ENCODE measurements around the gene NFATC1. TPM values are rescaled to one million over a fixed set of nuclear protein-coding genes. Genes with fewer than 3 reads are reported as not detected.

Gene NFATC1
- total RNA-seq, 4 donors from 2014 or later = 13.9 to 24.3 (median 16.7) TPM

DNA sequence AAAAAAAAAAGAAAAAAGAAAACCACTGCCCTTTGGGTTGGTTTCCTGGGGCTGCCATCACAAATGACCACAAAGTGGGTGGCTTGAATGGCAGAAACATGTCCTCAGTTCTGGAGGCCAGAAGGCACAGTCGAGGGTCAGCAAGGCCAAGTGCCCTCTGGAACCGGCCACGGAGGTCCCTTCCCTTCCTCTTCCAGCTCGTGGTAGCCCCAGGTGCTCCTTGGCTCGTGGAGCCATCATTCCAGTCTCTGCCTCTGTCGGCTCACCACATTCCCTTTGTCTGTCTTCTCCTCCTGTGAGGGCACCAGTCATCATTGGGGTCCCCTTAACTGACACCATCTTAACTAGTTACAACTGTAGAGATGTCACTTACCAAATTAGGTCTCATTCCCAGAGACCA lies 8.5 kb upstream of the NFATC1 start:
- Histone ChIP-seq H3K4me1 (peaks cover 2% of the 10 kb centered on the region), H3K4me3 (no peak overlapping the region), H3K36me3 (no peaks in the 10 kb centered on the region), H3K27me3 (peaks cover 44% of the 10 kb centered on the region), H3K27ac (no peak overlapping the region), H3K9me3 (no peaks in the 10 kb centered on the region)
- TF ChIP-seq EP300 (IDR thresholded peaks at IDR 0.05) (no peak), CTCF (IDR thresholded peaks at IDR 0.05) (no peak), POLR2A (IDR thresholded peaks at IDR 0.05) (no peak), POLR2AphosphoS5 (IDR thresholded peaks at IDR 0.05) (no peak)
- WGBS = 76% methylated on average over 6 of the region's 6 CpGs
- DNase-seq (ENCODE audit: low spot score in 2 of 2) = peak in 1 of 2 donors; percentile 43

GRCh38 chr18:79387615-79388014 lies 8.1 kb upstream of the NFATC1 start:
- Histone ChIP-seq H3K4me3 (no peak overlapping the region), H3K36me3 (no peaks in the 10 kb centered on the region), H3K9me3 (no peaks in the 10 kb centered on the region), H3K4me1 (peaks cover 2% of the 10 kb centered on the region), H3K27ac (no peak overlapping the region), H3K27me3 (peaks cover 44% of the 10 kb centered on the region)
- DNase-seq (ENCODE audit: low spot score in 2 of 2) = peak in 1 of 2 donors; percentile 29
- 88% methylated on average over 11 of the region's 11 CpGs for WGBS
- TF ChIP-seq EP300 (IDR thresholded peaks at IDR 0.05) (no peak), POLR2AphosphoS5 (IDR thresholded peaks at IDR 0.05) (no peak), CTCF (IDR thresholded peaks at IDR 0.05) (no peak), POLR2A (IDR thresholded peaks at IDR 0.05) (no peak)

DNA sequence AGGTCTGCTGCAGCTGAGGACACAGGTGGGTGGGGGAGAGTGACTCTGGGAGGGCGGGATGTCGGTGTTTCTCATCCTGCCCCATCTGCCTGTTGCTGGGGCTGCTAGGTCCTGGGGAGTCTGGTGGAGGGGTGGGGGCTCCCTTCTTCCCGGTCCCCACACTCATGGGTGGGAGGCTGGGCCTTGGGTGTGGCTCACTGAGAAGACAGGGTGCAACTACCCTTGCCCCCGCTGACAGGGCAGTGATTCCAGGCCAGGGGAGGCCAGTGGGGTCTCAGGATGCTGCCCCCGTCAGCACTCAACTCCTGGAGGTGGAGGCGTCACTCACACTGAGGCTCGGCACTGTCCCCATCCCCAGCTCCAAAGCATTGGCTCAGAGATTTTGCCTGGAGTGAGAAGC lies 7.7 kb upstream of the NFATC1 start:
- Histone ChIP-seq H3K9me3 (no peaks in the 10 kb centered on the region), H3K4me3 (no peak overlapping the region), H3K36me3 (no peaks in the 10 kb centered on the region), H3K27ac (no peak overlapping the region), H3K27me3 (peaks cover 44% of the 10 kb centered on the region), H3K4me1 (peaks cover 6% of the 10 kb centered on the region)
- WGBS = 25% methylated on average over 2 of the region's 7 CpGs
- no peak for TF ChIP-seq POLR2A (IDR thresholded peaks at IDR 0.05)
- no peak for TF ChIP-seq EP300 (IDR thresholded peaks at IDR 0.05)
- no peak for TF ChIP-seq POLR2AphosphoS5 (IDR thresholded peaks at IDR 0.05)
- TF ChIP-seq CTCF (IDR thresholded peaks at IDR 0.05) = no peak
- peak in 1 of 2 donors; percentile 41 for DNase-seq (ENCODE audit: low spot score in 2 of 2)

DNA sequence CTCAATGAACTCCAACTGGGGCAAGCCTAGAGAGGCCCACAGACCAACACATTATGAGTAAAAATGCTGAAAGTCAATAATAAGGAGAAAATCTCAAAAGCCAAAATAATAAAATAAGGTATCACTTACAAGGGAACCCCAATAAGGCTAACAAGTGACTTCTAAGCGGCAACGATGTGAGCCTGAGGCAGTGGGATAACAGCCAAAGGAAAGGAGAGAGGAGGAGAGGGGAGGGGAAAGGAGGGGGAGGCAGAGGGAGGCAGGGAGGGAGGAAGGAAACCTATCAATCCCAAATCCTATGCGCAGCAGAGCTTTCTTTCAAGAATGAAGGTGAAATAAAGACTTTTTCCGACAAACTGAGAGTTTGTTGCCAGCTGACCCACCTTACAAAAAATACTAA lies 6.0 kb upstream of the NFATC1 start:
- peaks cover 16% of the 10 kb centered on the region for H3K4me1 ChIP-seq
- H3K4me3 ChIP-seq = no peak overlapping the region
- 22% methylated on average over 4 of the region's 4 CpGs for WGBS
- no peaks in the 10 kb centered on the region for H3K9me3 ChIP-seq
- no peak overlapping the region for H3K27ac ChIP-seq
- TF ChIP-seq POLR2A (IDR thresholded peaks at IDR 0.05) (no peak), CTCF (IDR thresholded peaks at IDR 0.05) (no peak), EP300 (IDR thresholded peaks at IDR 0.05) (no peak), POLR2AphosphoS5 (IDR thresholded peaks at IDR 0.05) (no peak)
- DNase-seq (ENCODE audit: low spot score in 2 of 2) = peak in 1 of 2 donors; percentile 17
- H3K36me3 ChIP-seq = no peaks in the 10 kb centered on the region
- H3K27me3 ChIP-seq = peaks cover 38% of the 10 kb centered on the region

DNA sequence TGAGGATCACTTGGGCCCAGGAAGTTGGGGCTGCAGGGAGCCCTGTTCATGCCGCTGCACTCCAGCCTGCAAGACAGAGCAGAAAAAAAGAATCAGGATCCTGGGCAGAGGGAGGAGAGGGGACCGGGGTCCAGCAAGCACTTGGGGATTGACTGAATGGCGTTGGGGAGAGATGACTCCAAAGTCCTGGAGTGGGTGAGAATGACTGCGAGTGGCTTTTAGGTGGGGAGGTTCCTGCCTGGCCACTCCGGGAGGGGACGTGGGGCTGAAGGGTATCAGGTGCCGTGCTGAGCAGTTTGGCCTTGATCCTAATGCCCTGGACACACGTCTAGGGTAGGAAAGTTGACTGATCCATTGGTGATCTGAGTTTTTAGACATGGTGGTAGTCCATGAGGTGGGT lies 3.5 kb upstream of the NFATC1 start:
- peaks cover 22% of the 10 kb centered on the region for H3K27me3 ChIP-seq
- TF ChIP-seq POLR2A (IDR thresholded peaks at IDR 0.05) (no peak), EP300 (IDR thresholded peaks at IDR 0.05) (no peak), POLR2AphosphoS5 (IDR thresholded peaks at IDR 0.05) (no peak), CTCF (IDR thresholded peaks at IDR 0.05) (no peak)
- peak in 1 of 2 donors; percentile 64 for DNase-seq (ENCODE audit: low spot score in 2 of 2)
- H3K4me3 ChIP-seq = no peak overlapping the region
- peaks cover 36% of the 10 kb centered on the region for H3K4me1 ChIP-seq
- H3K27ac ChIP-seq = no peak overlapping the region
- H3K36me3 ChIP-seq = no peaks in the 10 kb centered on the region
- no peaks in the 10 kb centered on the region for H3K9me3 ChIP-seq
- WGBS = 93% methylated on average over 8 of the region's 8 CpGs

Data from suprapubic skin (tissue), 4 donors.